ENCODE measurements around the gene GRB14. TPM values are rescaled to one million over a fixed set of nuclear protein-coding genes. Genes with fewer than 3 reads are reported as not detected.
A peak's percentile ranks its signal among the peaks of the same experiment; 100 is the strongest.

Gene GRB14
- total and polyA plus RNA-seq, 2 experiments from 2014 or later = 7.8 to 12.9 TPM

GRCh38 chr2:164542581-164543021, 78.7 kb downstream of the GRB14 start:
- no peaks in the 10 kb centered on the region for H3K36me3 ChIP-seq
- H3K27ac ChIP-seq = no peak overlapping the region
- no peak overlapping the region for H3K4me3 ChIP-seq
- no peaks in the 10 kb centered on the region for H3K27me3 ChIP-seq
- DNase-seq (ENCODE audit: low read depth in 1 of 2, low spot score in 1 of 2) = peak in 1 of 2 donors; percentile 65
- no peak for TF ChIP-seq CTCF (IDR thresholded peaks at IDR 0.05; ENCODE audit: low read depth, low read length)
- H3K9me3 ChIP-seq (ENCODE audit: low read depth) = no peaks in the 10 kb centered on the region
- no peaks in the 10 kb centered on the region for H3K4me1 ChIP-seq (ENCODE audit: low read depth)

GRCh38 chr2:164538240-164538866, 82.9 kb downstream of the GRB14 start:
- Histone ChIP-seq H3K27ac (no peak overlapping the region), H3K4me3 (no peak overlapping the region), H3K9me3 (ENCODE audit: low read depth) (no peaks in the 10 kb centered on the region), H3K27me3 (no peaks in the 10 kb centered on the region), H3K36me3 (no peaks in the 10 kb centered on the region), H3K4me1 (ENCODE audit: low read depth) (peaks cover 8% of the 10 kb centered on the region)
- peak; percentile 58 to 63 for DNase-seq (ENCODE audit: low read depth in 1 of 2, low spot score in 1 of 2)
- TF ChIP-seq CTCF (IDR thresholded peaks at IDR 0.05; ENCODE audit: low read depth, low read length) = peak; percentile 86

- Histone ChIP-seq H3K4me3 (no peak overlapping the region), H3K9me3 (ENCODE audit: low read depth) (no peaks in the 10 kb centered on the region), H3K27ac (no peak overlapping the region), H3K27me3 (no peaks in the 10 kb centered on the region), H3K36me3 (no peaks in the 10 kb centered on the region), H3K4me1 (ENCODE audit: low read depth) (peaks cover 8% of the 10 kb centered on the region)
- TF ChIP-seq CTCF (IDR thresholded peaks at IDR 0.05; ENCODE audit: low read depth, low read length) = no peak
- peak in 1 of 2 donors; percentile 5 for DNase-seq (ENCODE audit: low read depth in 1 of 2, low spot score in 1 of 2)
Measured at GRCh38 chr2:164535280-164536025, 85.8 kb downstream of the GRB14 start.

- H3K4me3 ChIP-seq = no peak overlapping the region
- peaks cover 8% of the 10 kb centered on the region for H3K4me1 ChIP-seq (ENCODE audit: low read depth)
- no peak overlapping the region for H3K27ac ChIP-seq
- H3K36me3 ChIP-seq = no peaks in the 10 kb centered on the region
- H3K27me3 ChIP-seq = no peaks in the 10 kb centered on the region
- H3K9me3 ChIP-seq (ENCODE audit: low read depth) = no peaks in the 10 kb centered on the region
- no peak for TF ChIP-seq CTCF (IDR thresholded peaks at IDR 0.05; ENCODE audit: low read depth, low read length)
- no peak for DNase-seq (ENCODE audit: low read depth in 1 of 2, low spot score in 1 of 2)
Measured at GRCh38 chr2:164530464-164530863, 90.8 kb downstream of the GRB14 start.

GRCh38 chr2:164523726-164524125, 97.6 kb downstream of the GRB14 start:
- H3K4me3 ChIP-seq = no peak overlapping the region
- H3K36me3 ChIP-seq = no peaks in the 10 kb centered on the region
- H3K4me1 ChIP-seq (ENCODE audit: low read depth) = peaks cover 6% of the 10 kb centered on the region
- TF ChIP-seq CTCF (IDR thresholded peaks at IDR 0.05; ENCODE audit: low read depth, low read length) = no peak
- DNase-seq (ENCODE audit: low read depth in 1 of 2, low spot score in 1 of 2) = peak in 1 of 2 donors; percentile 32
- no peaks in the 10 kb centered on the region for H3K9me3 ChIP-seq (ENCODE audit: low read depth)
- peak overlapping the region; percentile 35 for H3K27ac ChIP-seq
- no peaks in the 10 kb centered on the region for H3K27me3 ChIP-seq

Data from cardiac muscle cell (in vitro differentiated cells and primary cell).